GM19452 (cell line): ENCODE data around the gene NRIP3.
"Not testable (repeated sequence)": the region's sequence is repeated elsewhere in the genome, so short reads cannot be mapped to it uniquely, and the experiment has no call there.

Experiments
- ATAC-seq: cut with Tn5 transposase; IDR thresholded peaks from one replicate; pipeline ENCODE4 v1.9.1; 2021; ENCODE audit not compliant: unreplicated experiment

NRIP3 gene

DNA sequence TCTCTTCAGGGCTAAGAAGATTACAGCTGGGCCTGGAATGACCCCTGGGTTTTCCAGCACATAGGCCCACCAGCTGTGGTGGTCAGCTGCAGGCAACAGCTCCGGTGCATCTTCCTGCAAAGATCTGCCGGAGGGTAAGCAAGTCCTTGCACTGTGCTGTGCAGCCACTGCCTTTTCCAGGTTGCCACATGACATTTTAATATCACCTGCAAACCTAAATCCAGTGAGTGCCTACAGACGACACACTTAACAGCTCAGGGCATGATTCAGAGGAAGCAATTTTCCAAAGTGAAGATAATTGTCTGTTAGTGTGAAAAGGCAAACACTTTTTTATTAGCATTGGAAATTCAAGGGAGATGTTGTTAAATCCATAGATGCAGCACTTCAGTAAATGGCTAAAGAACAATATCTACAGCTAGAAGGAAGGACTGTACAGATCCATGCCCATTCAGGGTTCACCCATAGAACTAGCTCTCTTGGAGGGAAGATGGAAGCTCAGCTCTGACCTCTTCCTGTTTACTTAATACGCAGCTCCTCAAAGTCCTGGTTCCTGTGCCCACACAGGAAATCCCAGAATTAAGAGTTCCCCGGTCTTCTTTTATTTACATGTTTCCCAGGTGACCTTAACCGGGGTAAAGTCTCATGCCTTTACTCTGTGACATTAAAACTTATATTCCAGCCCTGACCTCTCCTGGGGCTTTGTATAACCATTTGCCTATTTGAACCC is 13.3 kb upstream of the NRIP3 start:
- ATAC-seq = no peak

GRCh38 chr11:9015677-9016076 is 11.9 kb upstream of the NRIP3 start:
- ATAC-seq = peak; percentile 64

DNA sequence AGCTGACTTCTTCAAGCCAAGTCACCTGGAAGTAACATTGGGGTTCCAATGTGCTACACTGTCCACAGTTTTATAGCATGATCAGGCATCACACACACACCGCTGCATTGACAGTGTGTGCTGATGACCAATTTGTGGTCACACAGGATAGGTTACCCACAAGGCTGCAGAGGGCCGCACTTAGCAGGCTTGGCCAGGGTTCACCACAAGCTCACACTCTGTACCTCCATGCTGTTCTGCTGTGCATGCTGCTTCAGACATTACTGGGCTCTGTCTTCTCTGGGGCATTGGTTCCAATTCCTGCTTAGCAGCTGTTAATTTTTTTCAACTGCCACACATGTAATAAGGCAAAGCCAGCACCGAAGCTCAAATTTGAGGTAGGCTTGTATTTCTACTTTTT is 11.0 kb upstream of the NRIP3 start:
- no peak for ATAC-seq

DNA sequence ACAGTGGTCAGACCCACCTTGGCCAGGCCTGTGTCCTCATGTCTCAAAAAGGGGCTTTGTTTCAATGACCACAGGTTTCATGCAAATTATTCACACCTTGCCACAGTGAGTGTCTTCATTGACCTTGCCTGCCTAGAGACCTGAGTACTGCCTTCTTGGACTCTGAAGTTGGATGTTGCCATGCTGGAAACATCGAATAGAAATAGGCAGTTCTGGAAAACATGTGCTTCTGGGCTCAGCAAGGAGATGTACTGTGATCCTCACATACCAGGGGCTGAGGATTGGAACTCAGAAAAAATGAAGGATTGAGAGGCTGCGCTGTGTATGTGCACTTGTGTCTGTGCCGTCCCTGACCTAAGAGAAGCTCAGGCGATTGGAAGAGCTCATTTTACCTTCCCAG is 9.6 kb upstream of the NRIP3 start:
- no peak for ATAC-seq

DNA sequence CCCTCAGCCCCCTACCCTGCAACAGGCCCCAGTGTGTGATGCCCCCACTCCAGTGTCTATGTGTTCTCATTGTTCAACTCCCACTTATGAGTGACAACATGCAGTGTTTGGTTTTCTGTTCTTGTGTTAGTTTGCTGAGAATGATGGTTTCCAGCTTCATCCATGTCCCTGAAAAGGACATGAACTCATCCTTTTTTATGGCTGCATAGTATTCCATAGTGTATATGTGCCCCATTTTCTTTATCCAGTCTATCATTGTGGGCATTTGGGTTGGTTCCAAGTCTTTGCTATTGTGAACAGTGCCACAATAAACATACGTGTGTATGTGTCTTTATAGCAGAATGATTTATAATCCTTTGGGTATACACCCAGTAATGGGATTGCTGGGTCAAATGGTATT is 5.7 kb upstream of the NRIP3 start:
- not testable (repeated sequence) for ATAC-seq

DNA sequence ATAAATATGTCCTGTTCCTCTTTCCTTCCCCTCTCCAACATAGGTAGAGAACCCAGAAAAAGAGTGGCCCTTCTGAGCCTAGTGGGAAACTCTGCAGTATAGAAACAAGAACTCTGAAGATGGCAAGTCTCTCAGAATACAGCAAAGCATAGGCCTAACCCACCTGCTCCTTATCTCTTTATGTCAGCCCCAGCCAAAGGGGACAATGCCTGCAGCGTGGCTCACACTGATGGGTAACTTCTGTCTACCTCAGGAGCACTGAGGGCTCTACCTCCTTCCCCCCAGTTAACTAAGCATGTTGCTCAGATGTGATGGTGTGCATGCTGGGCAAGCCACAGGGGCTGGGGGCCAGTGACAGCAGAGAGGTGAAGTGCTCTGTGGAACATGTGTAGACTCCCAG is 4.9 kb upstream of the NRIP3 start:
- ATAC-seq = no peak

- ATAC-seq = no peak
Observed at GRCh38 chr11:9008011-9008550, 4.3 kb upstream of the NRIP3 start.

- no peak for ATAC-seq
Observed at GRCh38 chr11:9005087-9005486, 1.3 kb upstream of the NRIP3 start.

GRCh38 chr11:9004183-9004926 is 554 bp upstream of the NRIP3 start:
- ATAC-seq = no peak

- no peak for ATAC-seq
Observed at GRCh38 chr11:9002920-9003572, 755 bp downstream of the NRIP3 start.

GRCh38 chr11:9001736-9002135 is 2.1 kb downstream of the NRIP3 start:
- ATAC-seq = no peak

GRCh38 chr11:8998017-8998416 is 5.8 kb downstream of the NRIP3 start:
- no peak for ATAC-seq

- ATAC-seq = no peak
Observed at GRCh38 chr11:8997451-8997850, 6.3 kb downstream of the NRIP3 start.

DNA sequence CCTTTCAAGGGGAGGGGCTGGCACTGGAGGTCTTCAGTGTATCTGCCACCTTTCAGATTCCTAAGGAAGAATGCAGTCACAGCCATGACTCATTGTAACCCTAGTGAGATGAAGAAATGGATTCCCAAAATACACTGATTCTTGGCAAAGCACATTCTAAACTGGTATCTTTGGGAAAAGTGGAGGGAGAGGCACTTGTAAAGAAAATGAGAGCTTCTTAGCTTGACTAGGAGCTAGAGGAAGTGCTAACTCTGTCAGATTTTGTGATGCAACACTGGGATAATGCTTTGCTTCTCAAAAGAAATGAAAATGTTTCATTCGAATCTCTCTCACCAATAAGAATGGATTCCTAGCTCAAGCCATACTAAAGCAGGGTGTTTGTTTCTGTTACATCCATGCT is 14.3 kb downstream of the NRIP3 start:
- ATAC-seq = no peak

DNA sequence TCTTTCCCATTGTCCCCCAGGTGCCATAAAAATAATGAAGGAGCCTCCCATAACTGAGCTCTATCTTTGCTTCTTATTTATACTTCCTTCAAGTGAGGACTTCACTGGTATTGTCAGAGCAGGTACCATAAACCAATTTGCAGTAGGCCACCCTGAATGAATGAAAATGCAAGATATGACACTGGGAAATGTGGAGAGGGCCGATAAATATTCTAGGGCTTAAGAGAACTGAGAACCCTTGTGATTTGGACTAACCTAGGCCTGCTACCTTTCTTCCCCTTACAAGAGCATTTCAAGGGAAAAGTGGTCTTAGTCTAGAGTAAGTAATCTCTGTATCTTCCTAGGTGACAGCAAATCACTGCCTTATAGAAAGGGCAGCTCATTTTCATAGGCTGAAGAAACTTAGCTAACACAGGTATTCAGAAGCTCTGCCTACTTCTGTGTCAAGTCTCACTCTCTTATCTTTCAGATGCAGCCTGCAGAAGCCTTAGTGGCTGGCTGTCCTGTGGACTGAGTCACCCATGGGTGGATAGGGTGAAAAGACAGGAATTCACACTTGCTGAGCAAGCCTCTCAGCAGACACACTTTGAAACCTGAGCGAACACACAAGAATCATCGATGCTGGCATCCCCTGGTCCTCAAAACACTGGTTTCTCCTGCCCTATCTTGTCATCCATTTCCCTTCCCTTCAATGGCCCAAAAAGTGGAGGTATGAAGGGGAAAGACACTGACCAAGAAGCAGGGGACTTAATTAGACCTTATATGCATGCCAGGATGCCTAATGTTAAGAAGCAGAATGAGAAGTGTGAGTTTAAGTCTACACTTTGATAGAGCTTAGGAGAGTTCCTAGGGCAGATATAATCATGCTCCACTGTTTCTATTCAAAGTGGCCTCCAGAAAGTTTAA is 15.2 kb downstream of the NRIP3 start:
- no peak for ATAC-seq

DNA sequence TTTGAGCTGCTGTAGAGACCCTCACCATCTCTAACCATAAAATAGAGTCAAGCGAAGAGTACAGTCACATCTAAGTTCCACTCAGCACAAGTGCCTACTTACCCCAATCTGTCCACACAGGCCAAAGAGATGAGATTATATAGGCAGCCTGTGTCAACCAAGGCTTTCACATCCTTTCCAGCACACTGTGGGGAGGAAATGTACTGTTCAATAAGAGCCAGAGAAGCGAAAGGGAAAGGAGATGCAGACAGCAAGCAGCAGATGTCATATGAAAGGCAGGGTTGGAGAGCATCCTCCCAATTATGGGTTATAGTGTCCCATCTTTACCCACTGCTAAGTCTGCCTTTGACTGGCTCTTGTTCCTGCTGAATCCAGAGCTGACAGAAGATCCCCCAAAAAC is 16.4 kb downstream of the NRIP3 start:
- no peak for ATAC-seq

DNA sequence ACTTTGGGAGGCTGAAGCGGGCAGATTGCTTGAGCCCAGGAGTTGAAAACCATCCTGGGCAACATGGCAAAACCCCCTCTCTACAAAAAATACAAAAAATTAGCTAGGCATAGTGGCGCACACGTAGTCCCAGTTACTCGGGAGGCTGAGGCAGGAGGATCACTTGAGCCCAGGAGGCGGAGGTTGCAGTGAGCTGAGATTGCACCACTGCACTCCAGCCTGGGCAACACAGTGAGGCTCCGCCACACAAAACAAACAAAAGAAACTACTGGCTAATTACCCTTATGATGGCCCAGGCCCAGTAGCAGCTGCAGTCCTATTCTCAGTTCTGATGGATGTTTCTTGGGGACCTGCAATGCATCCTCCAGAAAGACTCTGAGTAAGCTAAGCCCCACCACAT is 17.0 kb downstream of the NRIP3 start:
- ATAC-seq = not testable (repeated sequence)

DNA sequence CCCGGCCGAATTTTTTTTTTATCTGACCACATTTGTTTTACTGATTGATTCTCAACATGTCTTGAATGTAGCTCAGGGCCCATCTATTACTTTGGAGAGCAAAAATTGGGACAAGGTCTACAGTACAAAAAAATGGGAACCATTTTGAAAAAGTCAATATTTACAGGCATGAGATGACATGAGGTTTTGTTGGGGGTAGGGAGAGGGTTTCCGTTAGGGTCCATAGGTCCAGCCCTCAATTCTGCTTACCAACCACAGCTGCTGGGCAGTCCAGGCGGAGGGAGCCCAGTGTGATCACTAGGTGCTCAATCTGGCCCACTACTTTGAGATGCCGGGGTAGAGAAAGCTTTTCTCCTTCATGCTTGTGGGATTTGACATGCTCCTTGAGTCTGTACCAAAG is 18.3 kb downstream of the NRIP3 start:
- no peak for ATAC-seq

DNA sequence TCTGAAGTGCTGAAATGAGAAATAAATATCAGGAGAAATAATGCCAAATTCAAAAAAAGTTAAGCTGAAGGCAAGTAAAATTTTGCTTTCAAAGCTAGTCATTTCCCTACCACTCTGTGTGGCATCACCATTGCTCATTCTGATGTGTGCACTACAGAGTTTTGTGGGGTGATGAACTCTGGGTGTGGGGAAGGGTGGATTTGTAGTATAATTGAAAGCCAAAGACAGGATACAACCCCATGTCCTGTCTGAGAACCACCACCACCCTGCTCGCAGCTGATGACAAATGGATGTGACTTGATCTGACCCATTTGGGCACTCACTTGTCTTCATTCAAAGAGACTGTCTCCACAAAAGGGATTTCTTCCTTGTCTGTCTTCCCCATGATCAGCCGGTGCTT is 20.2 kb downstream of the NRIP3 start:
- no peak for ATAC-seq

GRCh38 chr11:8980485-8980884 is 23.3 kb downstream of the NRIP3 start:
- ATAC-seq = no peak

GRCh38 chr11:8979365-8979764 is 24.4 kb downstream of the NRIP3 start:
- not testable (repeated sequence) for ATAC-seq
